Upper lobe of right lung (tissue), 1 donor: ENCODE data around the gene SQSTM1. TPM values are rescaled to one million over a fixed set of nuclear protein-coding genes. Genes with fewer than 3 reads are reported as not detected.
A peak's percentile ranks its signal among the peaks of the same experiment; 100 is the strongest.

Experiments used
- ATAC-seq: fragments of 200-7000 bp; cut with Tn5 transposase; one replicate; pipeline ENCODE4 v1.9.1; 2020; ENCODE audit warnings: mild to moderate bottlenecking, moderate library complexity
- DNase-seq: peaks from one replicate; pipeline ENCODE4 v3.0.0-alpha.2; 2020
- H3K27ac ChIP-seq: fragments of 200-600 bp; one replicate; pipeline ENCODE4 v1.8.0; 2022
- H3K27me3 ChIP-seq: fragments of 200-600 bp; one replicate; pipeline ENCODE4 v1.8.0; 2022; ENCODE audit warnings: mild to moderate bottlenecking
- H3K36me3 ChIP-seq: fragments of 200-600 bp; one replicate; pipeline ENCODE4 v1.8.0; 2022
- H3K4me1 ChIP-seq: fragments of 200-600 bp; one replicate; pipeline ENCODE4 v1.8.0; 2022
- H3K4me3 ChIP-seq: fragments of 200-600 bp; one replicate; pipeline ENCODE4 v1.8.0; 2022; ENCODE audit warnings: mild to moderate bottlenecking
- H3K9me3 ChIP-seq: fragments of 200-600 bp; one replicate; pipeline ENCODE4 v1.8.0; 2022
- intact Hi-C: fragments of 100-400 bp; cut with DNase I; formaldehyde crosslinking; loops from one replicate; pipeline ENCODE4 v1.11.0; 2022
- total RNA-seq: library from RNA; stranded (reverse); fragmentation: NEBNext Ultra II Directional; extraction: Animal tissue kit (Norgen Biotek cat#: 25700); gene quantifications from one replicate; pipeline ENCODE4 v1.2.1, GENCODE V29; 2021
- TF ChIP-seq, protein P1 (sequence below): fragments of 200-600 bp; IDR thresholded peaks from one replicate; pipeline ENCODE4 v1.8.0; 2022; ENCODE audit warnings: antibody characterized with exemption
- donor health status: DM: no; HTN: yes; CAD: no; lungs with severe emphysema.

Gene SQSTM1
- total RNA-seq, 1 donor from 2014 or later, result 501 TPM

DNA sequence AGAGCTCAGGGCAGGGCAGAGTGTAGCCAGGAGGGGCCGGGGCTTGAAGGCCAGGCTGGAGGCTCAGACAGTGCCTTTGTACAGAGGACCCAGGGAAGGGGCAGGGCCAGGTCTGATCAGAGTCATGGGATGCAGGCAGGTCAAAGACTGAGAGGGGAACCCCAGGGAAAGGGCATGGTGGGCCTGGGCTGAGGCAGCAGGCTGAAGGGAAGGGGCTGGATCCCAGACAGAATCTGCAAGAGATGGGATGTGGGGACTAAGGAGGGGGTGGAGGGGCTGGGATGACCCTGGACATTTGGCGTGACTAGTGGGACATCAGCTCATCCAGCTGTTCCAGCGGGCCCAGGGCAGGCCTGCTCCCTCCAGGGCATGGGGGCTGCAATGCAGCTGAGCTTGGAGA is 53.4 kb downstream of the SQSTM1 start:
- Histone ChIP-seq H3K27me3 (no peaks in the 10 kb centered on the region), H3K9me3 (no peaks in the 10 kb centered on the region), H3K4me1 (no peaks in the 10 kb centered on the region), H3K27ac (no peak overlapping the region), H3K36me3 (peaks cover 81% of the 10 kb centered on the region), H3K4me3 (no peak overlapping the region)
- TF ChIP-seq, protein P1, sequence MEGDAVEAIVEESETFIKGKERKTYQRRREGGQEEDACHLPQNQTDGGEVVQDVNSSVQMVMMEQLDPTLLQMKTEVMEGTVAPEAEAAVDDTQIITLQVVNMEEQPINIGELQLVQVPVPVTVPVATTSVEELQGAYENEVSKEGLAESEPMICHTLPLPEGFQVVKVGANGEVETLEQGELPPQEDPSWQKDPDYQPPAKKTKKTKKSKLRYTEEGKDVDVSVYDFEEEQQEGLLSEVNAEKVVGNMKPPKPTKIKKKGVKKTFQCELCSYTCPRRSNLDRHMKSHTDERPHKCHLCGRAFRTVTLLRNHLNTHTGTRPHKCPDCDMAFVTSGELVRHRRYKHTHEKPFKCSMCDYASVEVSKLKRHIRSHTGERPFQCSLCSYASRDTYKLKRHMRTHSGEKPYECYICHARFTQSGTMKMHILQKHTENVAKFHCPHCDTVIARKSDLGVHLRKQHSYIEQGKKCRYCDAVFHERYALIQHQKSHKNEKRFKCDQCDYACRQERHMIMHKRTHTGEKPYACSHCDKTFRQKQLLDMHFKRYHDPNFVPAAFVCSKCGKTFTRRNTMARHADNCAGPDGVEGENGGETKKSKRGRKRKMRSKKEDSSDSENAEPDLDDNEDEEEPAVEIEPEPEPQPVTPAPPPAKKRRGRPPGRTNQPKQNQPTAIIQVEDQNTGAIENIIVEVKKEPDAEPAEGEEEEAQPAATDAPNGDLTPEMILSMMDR, result no peak
- no peak for DNase-seq
- ATAC-seq, result no peak
- intact Hi-C loops, result no loop called here

DNA sequence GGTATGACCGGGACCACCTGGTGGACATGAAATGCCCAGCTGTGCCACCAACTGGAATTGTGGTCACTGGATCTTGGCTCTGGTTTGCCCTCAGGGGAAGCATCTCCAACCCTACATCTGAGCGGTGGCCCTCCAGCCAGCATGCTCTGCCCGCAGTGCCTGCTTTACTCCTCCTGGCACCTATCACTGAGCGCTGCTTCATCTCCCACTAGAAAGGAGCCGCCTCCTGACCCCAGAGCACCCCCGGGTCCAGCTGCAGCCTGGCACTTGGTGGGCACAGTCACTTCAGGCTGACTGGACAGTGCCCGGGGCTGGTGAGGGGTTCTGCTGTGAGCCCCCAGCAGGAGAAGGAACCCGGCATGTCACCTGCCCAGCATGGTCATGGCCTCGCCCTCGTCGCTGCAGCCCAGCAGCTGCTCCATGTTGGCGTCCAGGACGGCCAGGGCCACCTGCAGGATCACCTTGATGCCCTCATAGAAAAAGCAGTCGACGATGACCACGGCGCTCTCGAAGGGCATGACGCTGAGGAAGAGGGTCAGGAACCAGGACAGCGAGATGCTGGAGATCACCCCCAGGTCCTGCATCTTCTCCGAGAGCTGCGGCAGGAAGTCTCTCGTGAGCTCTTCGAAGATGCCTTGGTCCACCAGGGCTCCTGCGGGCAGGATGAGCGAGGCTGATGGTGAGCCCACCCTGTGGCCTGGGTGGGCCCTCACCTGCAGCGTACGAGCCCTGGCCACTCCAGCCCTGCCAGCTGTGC is 54.0 kb downstream of the SQSTM1 start:
- H3K36me3 ChIP-seq, result peaks cover 87% of the 10 kb centered on the region
- no peak for DNase-seq
- no peak for ATAC-seq
- intact Hi-C loops, result no loop called here
- no peaks in the 10 kb centered on the region for H3K4me1 ChIP-seq
- no peak overlapping the region for H3K27ac ChIP-seq
- H3K27me3 ChIP-seq, result no peaks in the 10 kb centered on the region
- TF ChIP-seq, protein P1, result no peak
- H3K4me3 ChIP-seq, result no peak overlapping the region
- H3K9me3 ChIP-seq, result no peaks in the 10 kb centered on the region

DNA sequence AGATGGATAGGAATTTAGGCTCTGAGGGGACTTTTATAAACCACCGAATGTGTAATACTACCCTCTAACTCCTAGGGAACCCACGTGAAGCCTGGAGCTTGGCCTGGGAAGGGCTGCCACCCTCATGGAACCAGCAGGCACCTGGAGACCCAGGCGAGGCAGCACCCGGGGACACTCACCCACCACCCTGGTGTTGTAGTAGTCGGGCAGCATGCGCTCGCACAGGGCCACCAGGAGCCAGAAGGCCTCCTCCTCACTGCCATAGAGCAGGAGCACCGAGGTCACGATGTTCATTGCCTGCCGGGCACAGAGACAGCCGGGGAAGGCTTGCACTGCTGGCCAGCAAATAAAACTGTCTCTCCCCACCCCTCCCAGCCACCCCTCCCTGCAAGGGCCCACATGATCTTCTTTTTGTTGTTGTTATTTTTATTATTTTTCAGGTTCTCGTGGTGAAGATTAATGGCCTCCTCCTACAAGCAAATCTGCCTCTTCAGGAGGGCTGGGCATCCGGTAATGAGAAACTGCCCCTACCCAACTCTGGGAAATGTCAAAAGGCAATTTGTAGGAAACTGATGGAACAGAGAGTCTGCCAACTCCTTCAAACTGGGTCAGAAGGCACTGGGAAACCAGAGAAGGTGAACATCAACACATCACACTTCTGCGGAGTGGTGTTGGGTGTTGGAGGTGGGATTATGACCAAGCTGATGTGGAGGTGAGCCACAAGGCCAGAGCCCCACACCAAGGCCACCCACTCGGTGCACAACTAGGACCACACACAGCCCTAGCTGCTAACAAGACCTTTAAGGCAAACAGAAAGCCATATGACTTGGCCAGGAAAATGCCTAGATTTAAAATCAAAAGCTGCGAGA is 55.3 kb downstream of the SQSTM1 start:
- no peaks in the 10 kb centered on the region for H3K27me3 ChIP-seq
- intact Hi-C loops, result no loop called here
- ATAC-seq, result no peak
- no peaks in the 10 kb centered on the region for H3K4me1 ChIP-seq
- no peak for DNase-seq
- no peaks in the 10 kb centered on the region for H3K9me3 ChIP-seq
- no peak overlapping the region for H3K27ac ChIP-seq
- peaks cover 92% of the 10 kb centered on the region for H3K36me3 ChIP-seq
- TF ChIP-seq, protein P1, result no peak
- H3K4me3 ChIP-seq, result no peak overlapping the region

DNA sequence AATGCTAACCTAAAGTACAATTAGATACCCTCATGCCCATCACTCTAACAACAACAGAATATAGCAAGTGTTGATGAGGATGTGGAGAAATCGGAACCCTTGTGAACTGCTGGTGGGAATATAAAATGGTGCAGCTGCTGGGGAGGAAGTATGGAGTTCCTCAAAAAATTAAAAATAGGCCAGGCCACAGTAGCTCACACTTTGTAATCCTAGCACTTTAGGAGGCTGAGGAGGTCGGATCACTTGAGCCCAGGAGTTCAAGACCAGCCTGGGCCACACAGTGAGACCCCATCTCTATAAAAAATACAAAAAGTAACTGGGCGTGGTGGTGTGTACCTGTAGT is 55.9 kb downstream of the SQSTM1 start:
- TF ChIP-seq, protein P1, result no peak
- no peak for ATAC-seq

DNA sequence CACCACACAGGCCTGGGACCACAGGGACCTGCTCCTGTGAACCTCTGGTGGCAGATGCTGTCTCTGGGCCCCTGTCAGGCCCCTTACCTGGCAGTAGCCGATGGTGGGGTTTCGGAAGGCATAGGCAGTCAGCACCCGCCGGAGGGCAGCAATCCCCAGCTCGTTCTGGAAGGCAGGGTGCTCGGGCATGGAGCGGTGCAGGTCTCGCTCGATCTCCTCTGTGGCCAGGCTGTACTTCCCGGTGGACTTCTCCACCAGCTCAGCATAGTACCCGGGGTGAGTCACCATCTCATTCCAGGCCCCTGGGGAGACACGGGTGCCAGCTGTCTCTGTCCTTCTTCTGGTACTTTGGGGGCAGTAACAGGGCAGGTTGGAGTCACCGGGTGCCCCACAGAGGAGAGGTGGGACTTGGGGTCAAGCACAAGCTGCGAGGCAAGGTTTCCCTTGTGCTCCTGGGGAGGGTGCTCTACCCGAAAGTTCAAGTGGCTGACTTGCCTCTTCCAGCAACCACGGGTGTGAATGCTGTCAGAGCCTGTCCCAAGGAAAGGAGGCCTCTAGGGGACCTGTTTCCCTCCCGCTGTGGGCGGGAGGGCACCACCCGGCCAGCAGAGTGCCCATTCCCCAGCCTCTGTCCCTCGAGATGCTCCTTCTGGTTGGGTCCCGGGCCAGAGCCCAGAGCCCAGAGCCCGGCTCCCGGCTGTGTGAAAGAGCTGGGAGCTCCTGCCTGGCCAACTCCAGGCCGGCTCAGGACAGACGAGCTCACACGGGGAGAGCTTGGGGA is 57.7 kb downstream of the SQSTM1 start:
- intact Hi-C loops, result no loop called here
- H3K4me3 ChIP-seq, result no peak overlapping the region
- H3K4me1 ChIP-seq, result no peaks in the 10 kb centered on the region
- no peak overlapping the region for H3K27ac ChIP-seq
- H3K9me3 ChIP-seq, result peaks cover 9% of the 10 kb centered on the region
- ATAC-seq (peak; percentile 4), DNase-seq (no peak)
- no peaks in the 10 kb centered on the region for H3K27me3 ChIP-seq
- peaks cover 72% of the 10 kb centered on the region for H3K36me3 ChIP-seq
- TF ChIP-seq, protein P1, result no peak

More for the DNA sequence above, 55.9 kb downstream of the SQSTM1 start:
- Histone ChIP-seq H3K4me3 (no peak overlapping the region), H3K36me3 (peaks cover 86% of the 10 kb centered on the region), H3K27me3 (no peaks in the 10 kb centered on the region), H3K4me1 (no peaks in the 10 kb centered on the region), H3K27ac (no peak overlapping the region), H3K9me3 (no peaks in the 10 kb centered on the region)
- DNase-seq, result no peak
- intact Hi-C loops, result no loop called here
